SK-N-SH treated with all-trans-retinoic acid at 6 μM for 48 hours (cell line): ENCODE measurements around the gene CLSTN2.

Experiments
- ATAC-seq: fragments of 200-7000 bp; cut with Tn5 transposase; 3 replicates; pipeline ENCODE4 v1.9.1; 2020; ENCODE audit warnings: mild to moderate bottlenecking, moderate library complexity
- ARNTL ChIP-seq: fragments of 450-650 bp; formaldehyde crosslinking; IDR thresholded peaks from 2 replicates; pipeline ENCODE4 v1.5.0; 2020; ENCODE audit warnings: low read depth, mild to moderate bottlenecking, moderate library complexity, borderline replicate concordance
- BACH2 ChIP-seq: fragments of 250-450 bp; sonication (Bioruptor Pico); IDR thresholded peaks from 2 replicates; pipeline ENCODE4 v1.9.0; 2021; ENCODE audit warnings: mild to moderate bottlenecking, borderline replicate concordance
- CSDC2 ChIP-seq: fragments of 250-450 bp; sonication (Bioruptor Pico); IDR thresholded peaks from 2 replicates; pipeline ENCODE4 v1.5.0; 2020; ENCODE audit warnings: mild to moderate bottlenecking, moderate library complexity
- ESRRG ChIP-seq: fragments of 250-450 bp; sonication (Bioruptor Pico); IDR thresholded peaks from 2 replicates; pipeline ENCODE4 v1.6.1; 2021; ENCODE audit warnings: mild to moderate bottlenecking
- GLIS3 ChIP-seq: fragments of 250-450 bp; sonication (Bioruptor Pico); IDR thresholded peaks from 2 replicates; pipeline ENCODE4 v1.5.0; 2020; ENCODE audit warnings: mild to moderate bottlenecking, moderate library complexity
- ISL1 ChIP-seq: fragments of 250-450 bp; sonication (Bioruptor Pico); IDR thresholded peaks from 2 replicates; pipeline ENCODE4 v2.1.2; 2022; ENCODE audit warnings: mild to moderate bottlenecking, moderate library complexity
- PATZ1 ChIP-seq: fragments of 250-450 bp; sonication (Bioruptor Pico); IDR thresholded peaks from 2 replicates; pipeline ENCODE4 v1.8.0; 2020; ENCODE audit warnings: mild to moderate bottlenecking, moderate library complexity, borderline replicate concordance
- POU6F1 ChIP-seq: fragments of 250-450 bp; sonication (Bioruptor Pico); IDR thresholded peaks from 2 replicates; pipeline ENCODE4 v1.8.0; 2021; ENCODE audit warnings: low read depth, mild to moderate bottlenecking, moderate library complexity, borderline replicate concordance
- PPARA ChIP-seq: fragments of 250-450 bp; sonication (Bioruptor Pico); IDR thresholded peaks from 2 replicates; pipeline ENCODE4 v1.5.0; 2020; ENCODE audit warnings: mild to moderate bottlenecking, borderline replicate concordance
- RARB ChIP-seq: fragments of 250-450 bp; sonication (Bioruptor Pico); IDR thresholded peaks from 2 replicates; pipeline ENCODE4 v1.8.0; 2021; ENCODE audit warnings: mild to moderate bottlenecking, moderate library complexity
- SNAI2 ChIP-seq: fragments of 250-450 bp; sonication (Bioruptor Pico); IDR thresholded peaks from 2 replicates; pipeline ENCODE4 v1.5.0; 2020; ENCODE audit warnings: mild to moderate bottlenecking, moderate library complexity
- TCF4 ChIP-seq: fragments of 250-450 bp; sonication (Bioruptor Pico); IDR thresholded peaks from 2 replicates; pipeline ENCODE4 v1.8.0; 2021; ENCODE audit warnings: mild to moderate bottlenecking, moderate library complexity, borderline replicate concordance
- TOX ChIP-seq: fragments of 250-450 bp; sonication (Bioruptor Pico); IDR thresholded peaks from 2 replicates; pipeline ENCODE4 v1.8.0; 2021; ENCODE audit warnings: mild to moderate bottlenecking, moderate library complexity, borderline replicate concordance
- ZC3H10 ChIP-seq: fragments of 250-450 bp; sonication (Bioruptor Pico); IDR thresholded peaks from 2 replicates; pipeline ENCODE4 v1.5.1; 2021; ENCODE audit warnings: mild to moderate bottlenecking, moderate library complexity
- ZFP30 ChIP-seq: fragments of 450-650 bp; formaldehyde crosslinking; IDR thresholded peaks from 2 replicates; pipeline ENCODE4 v1.5.0; 2022; ENCODE audit warnings: mild to moderate bottlenecking, moderate library complexity
- ZNF565 ChIP-seq: fragments of 450-650 bp; formaldehyde crosslinking; conservative IDR thresholded peaks from 2 replicates; pipeline ENCODE4 v1.5.0; 2020; ENCODE audit warnings: low read depth, mild to moderate bottlenecking, moderate library complexity
- ZNF70 ChIP-seq: fragments of 450-650 bp; formaldehyde crosslinking; IDR thresholded peaks from 2 replicates; pipeline ENCODE4 v1.5.0; 2020; ENCODE audit warnings: mild to moderate bottlenecking, moderate library complexity
- ZNF8 ChIP-seq: fragments of 450-650 bp; formaldehyde crosslinking; IDR thresholded peaks from 2 replicates; pipeline ENCODE4 v1.5.0; 2020; ENCODE audit warnings: mild to moderate bottlenecking, moderate library complexity
- TF ChIP-seq, protein P1 (sequence below): fragments of 250-450 bp; sonication (Bioruptor Pico); IDR thresholded peaks from 2 replicates; pipeline ENCODE4 v1.5.1; 2021; ENCODE audit warnings: mild to moderate bottlenecking, moderate library complexity
- TF ChIP-seq, protein P2 (sequence below): fragments of 250-450 bp; sonication (Bioruptor Pico); IDR thresholded peaks from 2 replicates; pipeline ENCODE4 v1.5.0; 2020; ENCODE audit warnings: mild to moderate bottlenecking, moderate library complexity

The CLSTN2 gene

DNA sequence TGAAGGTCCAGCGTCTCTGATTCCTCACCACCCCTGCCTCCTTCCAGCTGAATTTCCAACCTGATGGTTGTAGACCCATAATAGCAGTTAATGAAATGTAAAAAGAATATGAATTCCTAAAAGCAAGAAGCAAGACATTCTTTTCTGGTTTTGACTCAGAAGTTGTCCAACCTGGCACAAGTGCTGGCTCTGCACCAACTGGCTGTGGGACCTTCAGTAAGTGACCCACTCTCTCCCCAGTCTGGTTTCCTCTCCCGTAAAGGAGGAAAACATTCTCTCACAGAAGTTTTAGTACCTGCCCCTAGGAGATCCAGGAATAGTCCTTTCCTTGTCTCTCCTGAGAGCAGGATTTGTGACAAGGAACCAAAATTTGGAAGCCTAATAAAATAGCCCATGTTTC lies 506.0 kb downstream of the CLSTN2 start:
- TF ChIP-seq ZNF565 (CRISPR knock-in tag) = no peak
- TF ChIP-seq CSDC2 = no peak
- TF ChIP-seq PATZ1 (CRISPR knock-in tag) = no peak
- ATAC-seq = no peak

GRCh38 chr3:140442621-140443020 lies 507.6 kb downstream of the CLSTN2 start:
- ATAC-seq = no peak
- TF ChIP-seq POU6F1 (CRISPR knock-in tag) = no peak
- TF ChIP-seq, protein P1, sequence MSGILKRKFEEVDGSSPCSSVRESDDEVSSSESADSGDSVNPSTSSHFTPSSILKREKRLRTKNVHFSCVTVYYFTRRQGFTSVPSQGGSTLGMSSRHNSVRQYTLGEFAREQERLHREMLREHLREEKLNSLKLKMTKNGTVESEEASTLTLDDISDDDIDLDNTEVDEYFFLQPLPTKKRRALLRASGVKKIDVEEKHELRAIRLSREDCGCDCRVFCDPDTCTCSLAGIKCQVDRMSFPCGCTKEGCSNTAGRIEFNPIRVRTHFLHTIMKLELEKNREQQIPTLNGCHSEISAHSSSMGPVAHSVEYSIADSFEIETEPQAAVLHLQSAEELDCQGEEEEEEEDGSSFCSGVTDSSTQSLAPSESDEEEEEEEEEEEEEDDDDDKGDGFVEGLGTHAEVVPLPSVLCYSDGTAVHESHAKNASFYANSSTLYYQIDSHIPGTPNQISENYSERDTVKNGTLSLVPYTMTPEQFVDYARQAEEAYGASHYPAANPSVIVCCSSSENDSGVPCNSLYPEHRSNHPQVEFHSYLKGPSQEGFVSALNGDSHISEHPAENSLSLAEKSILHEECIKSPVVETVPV (CRISPR knock-in tag) = no peak
- TF ChIP-seq ZNF565 (CRISPR knock-in tag) = no peak
- no peak for TF ChIP-seq ISL1 (CRISPR knock-in tag)
- TF ChIP-seq ESRRG (CRISPR knock-in tag) = no peak
- TF ChIP-seq TOX (CRISPR knock-in tag) = no peak
- TF ChIP-seq ZFP30 (CRISPR knock-in tag) = no peak
- TF ChIP-seq TCF4 (CRISPR knock-in tag) = no peak
- TF ChIP-seq ZNF8 (CRISPR knock-in tag) = no peak
- TF ChIP-seq, protein P2, sequence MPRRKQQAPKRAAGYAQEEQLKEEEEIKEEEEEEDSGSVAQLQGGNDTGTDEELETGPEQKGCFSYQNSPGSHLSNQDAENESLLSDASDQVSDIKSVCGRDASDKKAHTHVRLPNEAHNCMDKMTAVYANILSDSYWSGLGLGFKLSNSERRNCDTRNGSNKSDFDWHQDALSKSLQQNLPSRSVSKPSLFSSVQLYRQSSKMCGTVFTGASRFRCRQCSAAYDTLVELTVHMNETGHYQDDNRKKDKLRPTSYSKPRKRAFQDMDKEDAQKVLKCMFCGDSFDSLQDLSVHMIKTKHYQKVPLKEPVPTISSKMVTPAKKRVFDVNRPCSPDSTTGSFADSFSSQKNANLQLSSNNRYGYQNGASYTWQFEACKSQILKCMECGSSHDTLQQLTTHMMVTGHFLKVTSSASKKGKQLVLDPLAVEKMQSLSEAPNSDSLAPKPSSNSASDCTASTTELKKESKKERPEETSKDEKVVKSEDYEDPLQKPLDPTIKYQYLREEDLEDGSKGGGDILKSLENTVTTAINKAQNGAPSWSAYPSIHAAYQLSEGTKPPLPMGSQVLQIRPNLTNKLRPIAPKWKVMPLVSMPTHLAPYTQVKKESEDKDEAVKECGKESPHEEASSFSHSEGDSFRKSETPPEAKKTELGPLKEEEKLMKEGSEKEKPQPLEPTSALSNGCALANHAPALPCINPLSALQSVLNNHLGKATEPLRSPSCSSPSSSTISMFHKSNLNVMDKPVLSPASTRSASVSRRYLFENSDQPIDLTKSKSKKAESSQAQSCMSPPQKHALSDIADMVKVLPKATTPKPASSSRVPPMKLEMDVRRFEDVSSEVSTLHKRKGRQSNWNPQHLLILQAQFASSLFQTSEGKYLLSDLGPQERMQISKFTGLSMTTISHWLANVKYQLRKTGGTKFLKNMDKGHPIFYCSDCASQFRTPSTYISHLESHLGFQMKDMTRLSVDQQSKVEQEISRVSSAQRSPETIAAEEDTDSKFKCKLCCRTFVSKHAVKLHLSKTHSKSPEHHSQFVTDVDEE (CRISPR knock-in tag) = no peak
- TF ChIP-seq SNAI2 (CRISPR knock-in tag) = no peak
- TF ChIP-seq PPARA (CRISPR knock-in tag) = no peak
- no peak for TF ChIP-seq BACH2 (CRISPR knock-in tag)
- TF ChIP-seq ZC3H10 (CRISPR knock-in tag) = no peak
- TF ChIP-seq ARNTL (CRISPR knock-in tag) = no peak
- no peak for TF ChIP-seq CSDC2

GRCh38 chr3:140443073-140443472 lies 508.1 kb downstream of the CLSTN2 start:
- TF ChIP-seq PPARA (CRISPR knock-in tag) = no peak
- TF ChIP-seq ISL1 (CRISPR knock-in tag) = no peak
- TF ChIP-seq ZNF8 (CRISPR knock-in tag) = no peak
- TF ChIP-seq ZNF565 (CRISPR knock-in tag) = no peak
- no peak for TF ChIP-seq ZNF70 (CRISPR knock-in tag)
- no peak for TF ChIP-seq RARB
- TF ChIP-seq ARNTL (CRISPR knock-in tag) = no peak
- TF ChIP-seq ZC3H10 (CRISPR knock-in tag) = no peak
- no peak for TF ChIP-seq BACH2 (CRISPR knock-in tag)
- TF ChIP-seq, protein P1 (CRISPR knock-in tag) = no peak
- no peak for TF ChIP-seq PATZ1 (CRISPR knock-in tag)
- no peak for TF ChIP-seq ZFP30 (CRISPR knock-in tag)
- no peak for TF ChIP-seq POU6F1 (CRISPR knock-in tag)
- TF ChIP-seq GLIS3 (CRISPR knock-in tag) = no peak
- ATAC-seq = no peak
